ENCODE measurements around the gene TMEM225B.
"Not testable (repeated sequence)": the region's sequence is repeated elsewhere in the genome, so short reads cannot be mapped to it uniquely, and the experiment has no call there.

The TMEM225B gene

DNA sequence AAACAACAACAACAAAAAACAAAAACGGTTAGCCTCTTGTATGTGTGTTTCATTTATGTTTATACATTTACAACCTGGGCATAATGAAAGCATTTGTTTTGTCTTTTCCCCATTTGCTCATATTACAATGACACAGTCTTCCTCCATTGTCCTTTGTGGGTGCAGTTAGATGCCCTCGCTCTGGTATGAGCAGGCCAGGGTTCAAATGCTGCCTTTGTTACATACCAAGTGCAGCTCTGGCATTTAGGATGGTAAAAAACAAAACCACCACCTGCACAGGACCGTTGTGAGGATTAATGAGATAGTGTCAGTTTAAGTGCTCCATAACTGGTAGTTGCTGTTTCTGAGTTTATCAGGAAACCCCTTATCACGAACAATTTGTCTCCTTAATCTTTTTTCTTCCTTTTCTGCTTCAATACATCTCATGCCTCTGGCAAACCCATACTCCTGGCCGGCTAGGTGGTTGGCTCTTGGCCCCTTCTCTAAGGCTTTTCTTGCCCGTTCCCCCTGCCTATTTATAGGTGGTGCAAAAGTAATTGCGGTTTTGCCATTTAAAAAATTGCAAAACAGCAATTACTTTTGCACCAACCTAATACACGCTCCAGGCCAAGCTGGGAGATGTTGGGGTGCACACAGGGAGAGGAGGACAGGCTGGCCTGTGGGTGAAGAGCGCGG, 18.6 kb upstream of the TMEM225B start:
- no peak for DNase-seq (ENCODE audit: low spot score)

DNA sequence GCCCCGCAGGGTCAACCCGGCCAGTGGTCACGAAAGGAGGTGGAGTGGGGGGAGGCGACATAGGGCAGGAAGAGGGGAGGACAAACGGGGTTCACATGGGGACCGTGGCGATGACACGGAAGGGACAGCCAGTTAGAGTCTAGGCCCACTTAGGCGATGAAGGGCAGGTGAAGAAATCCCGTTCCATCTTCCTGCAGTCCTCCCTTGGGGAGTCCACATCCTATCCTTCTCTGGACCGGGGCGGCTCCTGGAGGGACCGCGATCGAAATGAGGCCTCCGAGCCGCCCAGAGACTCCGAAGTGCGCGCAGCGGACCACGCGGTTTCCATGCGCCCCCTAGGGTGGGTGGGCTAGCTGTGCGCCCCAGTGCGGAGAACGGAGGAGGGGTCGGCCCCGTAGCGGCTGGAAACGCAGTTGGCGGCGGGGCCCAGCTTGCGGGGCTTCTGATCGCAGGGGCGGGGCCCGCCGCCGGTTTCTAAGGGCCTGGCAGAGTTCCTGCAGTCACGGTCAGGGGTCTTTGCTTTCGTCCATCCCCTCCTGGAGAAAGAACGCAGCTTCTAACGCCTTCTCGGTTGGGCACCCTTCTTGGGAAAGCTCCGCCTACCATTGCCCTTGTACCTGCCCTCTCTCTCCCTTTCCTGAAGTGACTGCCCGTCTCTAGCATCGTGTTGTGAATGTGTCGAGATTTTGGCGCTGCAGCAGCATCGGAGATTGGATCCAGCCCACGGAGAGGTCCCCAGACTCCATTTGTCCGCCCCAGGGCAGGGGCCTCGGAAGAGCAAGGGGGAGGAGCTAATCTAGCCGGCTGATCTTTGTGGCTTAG, 17.9 kb upstream of the TMEM225B start:
- peak; percentile 40 for DNase-seq (ENCODE audit: low spot score)

- DNase-seq (ENCODE audit: low spot score), result not testable (repeated sequence)
These were observed 17.2 kb upstream of the TMEM225B start for GRCh38 chr7:99580778-99581332.

DNA sequence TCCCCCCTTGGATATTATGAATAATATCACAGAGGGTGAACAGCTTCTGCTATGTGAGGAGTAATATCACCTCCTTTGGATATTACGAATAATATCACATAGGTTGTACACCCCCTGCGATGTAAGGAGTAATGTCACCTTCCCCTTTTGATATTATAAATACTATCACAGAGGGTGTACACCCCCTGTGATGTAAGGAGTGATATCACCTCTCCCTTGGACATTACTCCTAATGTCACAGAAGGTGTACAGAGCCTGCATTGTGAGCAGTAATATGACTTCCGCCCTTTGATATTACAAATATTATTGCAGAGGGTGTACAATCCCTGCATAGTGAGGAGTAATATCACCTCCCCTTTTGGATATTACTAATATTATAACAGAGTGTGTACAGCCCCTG, 9.2 kb upstream of the TMEM225B start:
- no peak for DNase-seq (ENCODE audit: low spot score)

GRCh38 chr7:99594948-99595745, 2.9 kb upstream of the TMEM225B start:
- no peak for DNase-seq (ENCODE audit: low spot score)

DNA sequence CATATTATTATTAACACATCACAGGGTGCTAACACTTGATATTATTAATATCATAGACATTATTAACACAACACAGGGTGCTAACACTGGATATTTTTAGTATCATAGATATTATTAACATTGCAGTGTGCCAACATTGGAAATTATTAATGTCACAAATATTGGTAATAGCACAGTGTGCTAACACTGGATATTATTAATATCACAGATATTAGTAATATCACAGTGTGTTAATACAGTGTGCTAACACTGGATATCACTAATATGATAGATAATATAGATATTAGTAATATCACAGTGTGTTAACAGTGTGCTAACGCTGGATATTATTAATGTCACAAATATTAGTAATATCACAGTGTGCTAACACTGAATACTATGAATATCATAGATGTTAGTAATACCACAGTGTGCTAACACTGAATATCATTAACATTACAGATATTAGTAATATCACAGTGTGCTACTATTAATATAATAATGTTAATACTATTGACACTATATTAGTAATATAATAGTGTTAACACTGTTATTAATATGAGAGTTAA, 1.6 kb upstream of the TMEM225B start:
- no peak for DNase-seq (ENCODE audit: low spot score)

GRCh38 chr7:99599836-99600235, 1.8 kb downstream of the TMEM225B start:
- DNase-seq (ENCODE audit: low spot score), result no peak

GRCh38 chr7:99601656-99602310, 3.7 kb downstream of the TMEM225B start:
- no peak for DNase-seq (ENCODE audit: low spot score)

DNA sequence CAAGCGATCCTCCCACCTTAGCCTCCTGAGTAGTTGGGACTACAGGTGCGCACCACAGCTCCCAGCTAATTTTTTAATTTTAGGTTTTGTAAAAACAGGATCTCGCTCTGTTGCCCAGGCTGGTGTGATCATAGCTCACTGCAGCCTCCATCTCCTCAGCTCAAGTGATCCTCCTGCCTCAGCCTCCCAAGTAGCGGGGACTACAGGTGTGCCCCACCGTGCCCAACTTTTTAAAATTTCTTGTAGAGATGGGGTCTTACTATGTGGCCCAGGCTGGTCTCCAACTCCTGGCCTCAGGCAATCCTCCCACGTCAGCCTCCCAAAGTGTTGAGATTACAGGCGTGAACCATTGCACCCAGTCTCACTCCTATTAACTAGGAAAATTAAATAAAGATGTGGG, 7.5 kb downstream of the TMEM225B start:
- DNase-seq (ENCODE audit: low spot score), result no peak

DNA sequence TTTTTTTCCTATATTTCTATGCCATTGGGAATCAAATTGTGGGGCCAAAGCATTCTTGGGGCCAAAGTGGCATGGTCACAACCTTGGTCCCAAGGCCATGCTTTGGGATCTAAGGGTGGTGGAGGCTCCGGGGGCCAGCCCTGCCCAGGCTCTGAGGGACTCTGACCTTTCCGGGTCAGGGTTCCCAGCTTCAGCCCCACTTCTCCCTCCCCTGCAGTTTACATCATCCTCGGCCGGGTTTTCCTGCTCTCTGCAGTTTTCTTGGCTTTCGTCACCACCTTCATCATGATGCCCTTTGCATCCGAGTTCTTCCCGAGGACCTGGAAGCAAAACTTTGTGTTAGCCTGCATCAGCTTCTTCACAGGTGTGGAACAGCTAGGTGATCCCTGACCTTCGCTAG, 8.5 kb downstream of the TMEM225B start:
- no peak for DNase-seq (ENCODE audit: low spot score)

- DNase-seq (ENCODE audit: low spot score), result no peak
These were observed 9.5 kb downstream of the TMEM225B start for GRCh38 chr7:99607548-99607947.

GRCh38 chr7:99614495-99614894, 16.4 kb downstream of the TMEM225B start:
- no peak for DNase-seq (ENCODE audit: low spot score)

- no peak for DNase-seq (ENCODE audit: low spot score)
These were observed 17.9 kb downstream of the TMEM225B start for GRCh38 chr7:99615989-99616358.

GRCh38 chr7:99616359-99617191, 18.5 kb downstream of the TMEM225B start, which contains the start of gene ZSCAN25:
Gene ZSCAN25, plus strand, starts transcription at chr7:99616946. Its CDS starts 2,661 bp downstream, at chr7:99619607.
- DNase-seq (ENCODE audit: low spot score), result peak; percentile 91

DNA sequence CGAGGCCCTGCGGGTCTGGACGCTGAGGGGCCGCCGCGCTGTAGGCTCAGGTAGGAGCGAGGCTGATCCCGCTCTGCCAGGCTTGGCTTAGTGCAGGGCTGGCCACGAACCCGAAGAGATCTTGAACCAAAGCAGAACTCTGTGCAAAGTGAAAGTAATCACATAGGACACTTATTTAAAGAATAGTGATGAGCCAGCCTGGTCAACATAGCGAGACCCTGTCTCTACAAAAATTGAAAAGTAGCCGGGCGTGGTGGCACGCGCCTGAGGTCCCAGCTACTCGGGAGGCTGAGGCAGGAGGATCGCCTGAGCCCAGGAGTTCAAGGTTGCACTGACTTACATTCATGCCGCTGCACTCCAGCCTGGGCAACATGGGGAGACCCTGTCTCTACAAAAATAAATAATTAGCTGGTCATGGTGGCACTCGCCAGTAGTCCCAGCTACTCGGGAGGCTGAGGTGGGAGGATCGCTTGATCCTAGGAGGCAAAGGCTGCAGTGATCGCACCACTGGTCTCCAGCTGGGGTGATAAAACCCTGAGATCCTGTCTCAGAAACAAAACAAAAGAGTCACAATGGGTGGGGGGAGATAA, 19.2 kb downstream of the TMEM225B start:
- DNase-seq (ENCODE audit: low spot score), result no peak

GRCh38 chr7:99618726-99619125, 20.7 kb downstream of the TMEM225B start:
- DNase-seq (ENCODE audit: low spot score), result no peak

DNA sequence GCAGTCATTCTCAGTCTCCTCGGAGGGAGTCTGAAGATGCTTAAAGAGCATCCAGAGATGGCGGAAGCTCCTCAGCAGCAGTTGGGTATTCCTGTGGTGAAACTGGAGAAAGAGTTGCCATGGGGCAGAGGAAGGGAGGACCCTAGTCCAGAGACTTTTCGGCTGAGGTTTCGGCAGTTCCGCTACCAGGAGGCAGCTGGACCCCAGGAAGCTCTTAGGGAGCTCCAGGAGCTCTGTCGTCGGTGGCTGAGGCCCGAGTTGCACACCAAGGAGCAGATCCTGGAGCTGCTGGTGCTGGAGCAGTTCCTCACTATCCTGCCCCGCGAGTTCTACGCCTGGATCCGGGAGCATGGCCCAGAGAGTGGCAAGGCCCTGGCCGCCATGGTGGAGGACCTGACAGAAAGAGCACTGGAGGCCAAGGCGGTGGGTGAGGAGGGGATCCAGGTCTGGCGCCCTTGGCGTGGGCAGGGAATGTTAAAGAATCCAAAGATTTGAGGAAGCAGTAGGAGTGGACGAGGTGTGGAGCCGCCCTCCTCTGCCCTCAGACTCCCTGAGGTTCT, 21.6 kb downstream of the TMEM225B start:
- DNase-seq (ENCODE audit: low spot score), result no peak

- DNase-seq (ENCODE audit: low spot score), result no peak
These were observed 23.2 kb downstream of the TMEM225B start for GRCh38 chr7:99621271-99621670.

GRCh38 chr7:99622596-99622995, 24.5 kb downstream of the TMEM225B start:
- no peak for DNase-seq (ENCODE audit: low spot score)
